WTC11 (cell line): ENCODE measurements around the gene STK11. TPM values are rescaled to one million over a fixed set of nuclear protein-coding genes. Genes with fewer than 3 reads are reported as not detected.

Experiments
- AFF4 ChIP-seq: sonication (generic); formaldehyde crosslinking; IDR thresholded peaks from 2 replicates; pipeline ENCODE4 v1.8.1; 2023; ENCODE audit warnings: mild to moderate bottlenecking, missing genetic modification reagents, borderline replicate concordance
- AR ChIP-seq: fragments of 250-450 bp; sonication (Bioruptor Pico); IDR thresholded peaks from 2 replicates; pipeline ENCODE4 v1.9.0; 2021; ENCODE audit warnings: mild to moderate bottlenecking
- ARID4B ChIP-seq: sonication (generic); formaldehyde crosslinking; IDR thresholded peaks from 2 replicates; pipeline ENCODE4 v1.8.0; 2023; ENCODE audit warnings: missing genetic modification reagents, mild to moderate bottlenecking, borderline replicate concordance
- CBFB ChIP-seq: sonication (generic); formaldehyde crosslinking; IDR thresholded peaks from 2 replicates; pipeline ENCODE4 v1.8.1; 2022; ENCODE audit warnings: mild to moderate bottlenecking, low read depth, missing genetic modification reagents
- CREB1 ChIP-seq: sonication (generic); formaldehyde crosslinking; IDR thresholded peaks from 2 replicates; pipeline ENCODE4 v1.8.0; 2023; ENCODE audit warnings: mild to moderate bottlenecking, missing genetic modification reagents
- E2F5 ChIP-seq: sonication (generic); formaldehyde crosslinking; IDR thresholded peaks from 2 replicates; pipeline ENCODE4 v1.8.1; 2022; ENCODE audit warnings: mild to moderate bottlenecking, moderate library complexity, missing genetic modification reagents
- EMX1 ChIP-seq: fragments of 250-450 bp; sonication (Bioruptor Pico); IDR thresholded peaks from 2 replicates; pipeline ENCODE4 v1.8.0; 2021; ENCODE audit warnings: mild to moderate bottlenecking
- ESRRA ChIP-seq: sonication (generic); formaldehyde crosslinking; IDR thresholded peaks from 2 replicates; pipeline ENCODE4 v1.8.1; 2022; ENCODE audit warnings: mild to moderate bottlenecking, missing genetic modification reagents, borderline replicate concordance
- FOXP1 ChIP-seq: sonication (generic); formaldehyde crosslinking; IDR thresholded peaks from 2 replicates; pipeline ENCODE4 v1.8.0; 2022; ENCODE audit warnings: missing genetic modification reagents, mild to moderate bottlenecking, moderate library complexity, borderline replicate concordance
- MXD4 ChIP-seq: fragments of 250-450 bp; sonication (Bioruptor Pico); IDR thresholded peaks from 2 replicates; pipeline ENCODE4 v1.8.0; 2021; ENCODE audit warnings: mild to moderate bottlenecking, moderate library complexity, borderline replicate concordance
- NFE2L1 ChIP-seq: sonication (generic); formaldehyde crosslinking; IDR thresholded peaks from 2 replicates; pipeline ENCODE4 v1.8.1; 2023; ENCODE audit warnings: missing genetic modification reagents
- NR2C2 ChIP-seq: sonication (generic); formaldehyde crosslinking; IDR thresholded peaks from 2 replicates; pipeline ENCODE4 v1.8.0; 2022; ENCODE audit warnings: mild to moderate bottlenecking, missing genetic modification reagents
- PREB ChIP-seq: sonication (generic); formaldehyde crosslinking; IDR thresholded peaks from 2 replicates; pipeline ENCODE4 v1.8.1; 2022; ENCODE audit warnings: mild to moderate bottlenecking, missing genetic modification reagents, moderate library complexity, borderline replicate concordance
- TEAD1 ChIP-seq: sonication (generic); formaldehyde crosslinking; IDR thresholded peaks from 2 replicates; pipeline ENCODE4 v1.8.0; 2022; ENCODE audit warnings: mild to moderate bottlenecking, missing genetic modification reagents
- USF1 ChIP-seq: sonication (generic); formaldehyde crosslinking; IDR thresholded peaks from 2 replicates; pipeline ENCODE4 v1.8.0; 2022; ENCODE audit warnings: mild to moderate bottlenecking, missing genetic modification reagents
- ZBTB21 ChIP-seq: sonication (generic); formaldehyde crosslinking; IDR thresholded peaks from 2 replicates; pipeline ENCODE4 v1.8.1; 2023; ENCODE audit warnings: mild to moderate bottlenecking, missing genetic modification reagents, borderline replicate concordance
- ZBTB43 ChIP-seq: sonication (generic); formaldehyde crosslinking; IDR thresholded peaks from 2 replicates; pipeline ENCODE4 v1.8.1; 2023; ENCODE audit warnings: mild to moderate bottlenecking, missing genetic modification reagents
- ZNF121 ChIP-seq: sonication (generic); formaldehyde crosslinking; IDR thresholded peaks from 2 replicates; pipeline ENCODE4 v1.8.0; 2023; ENCODE audit warnings: missing genetic modification reagents
- ZNF138 ChIP-seq: sonication (generic); formaldehyde crosslinking; conservative IDR thresholded peaks from 2 replicates; pipeline ENCODE4 v1.8.1; 2022; ENCODE audit warnings: mild to moderate bottlenecking, moderate library complexity, missing genetic modification reagents
- ZNF219 ChIP-seq: sonication (generic); formaldehyde crosslinking; IDR thresholded peaks from 2 replicates; pipeline ENCODE4 v1.8.0; 2023; ENCODE audit warnings: missing genetic modification reagents, mild to moderate bottlenecking, borderline replicate concordance
- ZNF232 ChIP-seq: sonication (generic); formaldehyde crosslinking; IDR thresholded peaks from 2 replicates; pipeline ENCODE4 v1.8.0; 2022; ENCODE audit warnings: mild to moderate bottlenecking, missing genetic modification reagents
- ZNF317 ChIP-seq: sonication (generic); formaldehyde crosslinking; IDR thresholded peaks from 2 replicates; pipeline ENCODE4 v1.8.1; 2023; ENCODE audit warnings: low read depth, mild to moderate bottlenecking, moderate library complexity, missing genetic modification reagents, borderline replicate concordance
- total RNA-seq: library from RNA; stranded (reverse); gene quantifications from 3 replicates; pipeline ENCODE4 v1.2.3, GENCODE V29; 2021

STK11 gene
- total RNA-seq, 1 experiment from 2014 or later, result 112 TPM

- TF ChIP-seq CREB1 (CRISPR knock-in tag), result no peak
- no peak for TF ChIP-seq PREB (CRISPR knock-in tag)
- TF ChIP-seq E2F5, result no peak
- no peak for TF ChIP-seq MXD4 (CRISPR knock-in tag)
- peak; percentile 55; the same call in 1 of the 2 replicates for TF ChIP-seq FOXP1 (CRISPR knock-in tag)
- no peak for TF ChIP-seq EMX1 (CRISPR knock-in tag)
- TF ChIP-seq ZNF138 (CRISPR knock-in tag), result no peak
- no peak for TF ChIP-seq ZNF219
- no peak for TF ChIP-seq ZBTB21 (CRISPR knock-in tag)
- no peak for TF ChIP-seq AR
- TF ChIP-seq TEAD1 (CRISPR knock-in tag), result no peak
- peak; percentile 79; the same call in 1 of the 2 replicates for TF ChIP-seq CBFB
- TF ChIP-seq ARID4B (CRISPR knock-in tag), result no peak
- TF ChIP-seq ZNF317, result no peak
- no peak for TF ChIP-seq NFE2L1
- TF ChIP-seq NR2C2, result no peak
- TF ChIP-seq ZBTB43 (CRISPR knock-in tag), result no peak
- TF ChIP-seq AFF4, result no peak
- no peak for TF ChIP-seq USF1 (CRISPR knock-in tag)
- no peak for TF ChIP-seq ZNF121
- no peak for TF ChIP-seq ZNF232
- 0 out of 2 replicates have a peak, but pooled peaks have one; percentile 45 for TF ChIP-seq ESRRA (CRISPR knock-in tag)
Measured at GRCh38 chr19:1241417-1242095, 36.0 kb downstream of the STK11 start, which contains the start of gene ATP5F1D (continued).
